Mesenchymal stem cell (in vitro differentiated cells and primary cell): ENCODE data around the gene LAMA4.
A peak's percentile ranks its signal among the peaks of the same experiment; 100 is the strongest.
"Not testable (repeated sequence)": the region's sequence is repeated elsewhere in the genome, so short reads cannot be mapped to it uniquely, and the experiment has no call there.

ENCODE experiments used
- DNase-seq: peaks from one replicate; pipeline ENCODE4 v3.0.0-alpha.2; 2013
- H2AFZ ChIP-seq: one replicate; pipeline ENCODE4 v1.6.1; 2013; ENCODE audit warnings: low read depth, mild to moderate bottlenecking, control low read depth, inconsistent platforms, low read length, moderate library complexity
- H2AK5ac ChIP-seq: 2 replicates; pipeline ENCODE4 v1.6.1; 2013; ENCODE audit warnings: low read length, moderate library complexity, mild to moderate bottlenecking, inconsistent platforms; ENCODE audit not compliant: severe bottlenecking
- H2BK120ac ChIP-seq: one replicate; pipeline ENCODE4 v1.6.1; 2013; ENCODE audit warnings: low read depth, mild to moderate bottlenecking, inconsistent platforms, low read length, moderate library complexity
- H2BK12ac ChIP-seq, 2 experiments: one replicate each; pipeline ENCODE4 v1.6.1; 2013; ENCODE audit warnings: inconsistent platforms in 2 of 2, low read length in 2 of 2, mild to moderate bottlenecking in 2 of 2, moderate library complexity in 2 of 2, control low read depth in 1 of 2
- H2BK15ac ChIP-seq: one replicate; pipeline ENCODE4 v1.6.1; 2013; ENCODE audit warnings: mild to moderate bottlenecking, low read depth, inconsistent platforms; ENCODE audit not compliant: poor library complexity, severe bottlenecking
- H2BK5ac ChIP-seq: 2 replicates; pipeline ENCODE4 v1.6.1; 2013; ENCODE audit warnings: low read depth, mild to moderate bottlenecking, low read length, control low read depth, inconsistent platforms; ENCODE audit not compliant: poor library complexity, severe bottlenecking
- H3K14ac ChIP-seq, 2 experiments: one replicate each; pipeline ENCODE4 v1.6.1; 2013; ENCODE audit warnings: inconsistent platforms in 2 of 2, low read length in 2 of 2, control low read depth in 1 of 2, mild to moderate bottlenecking in 1 of 2, moderate library complexity in 1 of 2
- H3K18ac ChIP-seq, 2 experiments: one replicate each; pipeline ENCODE4 v1.6.1; 2013; ENCODE audit warnings: inconsistent platforms in 2 of 2, low read length in 2 of 2, control low read depth in 1 of 2, low read depth in 1 of 2, mild to moderate bottlenecking in 1 of 2
- H3K23ac ChIP-seq, 2 experiments: one replicate each; pipeline ENCODE4 v1.6.1; 2013; ENCODE audit warnings: inconsistent platforms in 2 of 2, low read length in 2 of 2, mild to moderate bottlenecking in 2 of 2, moderate library complexity in 2 of 2, control low read depth in 1 of 2
- H3K27ac ChIP-seq: 2 replicates; pipeline ENCODE4 v1.5.1; 2013; ENCODE audit warnings: mild to moderate bottlenecking, moderate library complexity, low read length, control low read depth, inconsistent platforms; ENCODE audit not compliant: poor library complexity, severe bottlenecking
- H3K27me3 ChIP-seq, 2 experiments: 2 replicates each; pipeline versions ENCODE4 v1.6.1 to v1.7.0; 2013; ENCODE audit warnings: low read length in 2 of 2, mild to moderate bottlenecking in 2 of 2, moderate library complexity in 2 of 2, control low read depth in 1 of 2, inconsistent platforms in 1 of 2; ENCODE audit not compliant: control insufficient read depth in 1 of 2, insufficient read depth in 1 of 2
- H3K36me3 ChIP-seq, 2 experiments: 2 replicates each; pipeline versions ENCODE4 v1.6.1 to v1.7.0; 2013; ENCODE audit warnings: low read length in 2 of 2, control low read depth in 1 of 2, inconsistent platforms in 1 of 2, low read depth in 1 of 2, mild to moderate bottlenecking in 1 of 2; ENCODE audit not compliant: insufficient read depth in 2 of 2, control insufficient read depth in 1 of 2
- H3K4ac ChIP-seq, 2 experiments: one replicate each; pipeline ENCODE4 v1.6.1; 2013; ENCODE audit warnings: inconsistent platforms in 2 of 2, low read length in 2 of 2, mild to moderate bottlenecking in 2 of 2, moderate library complexity in 2 of 2, control low read depth in 1 of 2, low read depth in 1 of 2
- H3K4me1 ChIP-seq: 2 replicates; pipeline ENCODE4 v1.6.1; 2013; ENCODE audit warnings: low read depth, low read length, control low read depth; ENCODE audit not compliant: control insufficient read depth, insufficient read depth
- H3K4me2 ChIP-seq: 2 replicates; pipeline ENCODE4 v1.6.1; 2013; ENCODE audit warnings: low read length, mild to moderate bottlenecking, inconsistent platforms; ENCODE audit not compliant: poor library complexity, severe bottlenecking
- H3K4me3 ChIP-seq, 2 experiments: 2 replicates each; pipeline versions ENCODE4 v1.5.1 to v1.7.0; 2013; ENCODE audit warnings: low read length in 2 of 2, mild to moderate bottlenecking in 2 of 2, control low read depth in 1 of 2, low read depth in 1 of 2; ENCODE audit not compliant: insufficient read depth in 1 of 2
- H3K79me1 ChIP-seq: replicated peaks from 2 replicates; pipeline ENCODE4 v1.6.1; 2013; ENCODE audit warnings: mild to moderate bottlenecking, control low read depth, low read length, inconsistent platforms; ENCODE audit not compliant: poor library complexity, severe bottlenecking
- H3K9ac ChIP-seq: 2 replicates; pipeline ENCODE4 v1.7.0; 2013; ENCODE audit warnings: mild to moderate bottlenecking, low read length, moderate library complexity
- H3K9me3 ChIP-seq: 2 replicates; pipeline ENCODE4 v1.7.0; 2013; ENCODE audit warnings: mild to moderate bottlenecking, low read length; ENCODE audit not compliant: control insufficient read depth
- H4K8ac ChIP-seq: one replicate; pipeline ENCODE4 v1.6.1; 2013; ENCODE audit warnings: inconsistent platforms, mild to moderate bottlenecking, low read length, moderate library complexity
- H4K91ac ChIP-seq: one replicate; pipeline ENCODE4 v1.6.1; 2013; ENCODE audit warnings: mild to moderate bottlenecking, low read length, inconsistent platforms
- WGBS: methylation state at CpG from one replicate; pipeline ENCODE4 v1.1.7; 2013; ENCODE audit warnings: mixed read lengths; 5-methylcytosine and 5-hydroxymethylcytosine counted together

The LAMA4 gene

DNA sequence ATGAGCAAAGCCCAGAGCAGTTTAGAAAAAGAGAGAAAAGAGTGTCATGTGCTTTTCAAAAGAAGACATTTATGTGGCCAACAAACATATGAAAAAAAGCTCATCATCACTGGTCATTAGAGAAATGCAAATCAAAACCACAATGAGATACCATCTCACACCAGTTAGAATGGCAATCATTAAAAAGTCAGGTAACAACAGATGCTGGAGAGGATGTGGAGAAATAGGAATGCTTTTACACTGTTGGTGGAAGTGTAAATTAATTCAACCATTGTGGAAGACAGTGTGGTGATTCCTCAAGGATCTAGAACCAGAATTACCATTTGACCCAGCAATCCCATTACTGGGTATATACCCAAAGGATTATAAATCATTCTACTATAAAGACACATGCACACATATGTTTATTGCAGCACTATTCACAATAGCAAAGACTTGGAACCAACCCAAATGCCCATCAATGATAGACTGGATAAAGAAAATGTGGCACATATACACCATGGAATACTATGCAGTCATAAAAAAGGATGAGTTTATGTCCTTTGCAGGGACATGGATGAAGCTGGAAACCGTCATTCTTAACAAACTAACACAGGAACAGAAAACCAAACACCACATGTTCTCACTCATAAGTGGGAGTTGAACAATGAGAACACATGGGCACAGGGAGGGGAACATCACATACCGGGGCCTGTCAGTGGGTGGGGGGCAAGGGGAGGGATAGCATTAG lies 54.0 kb downstream of the LAMA4 start:
- not testable (repeated sequence) for H3K23ac ChIP-seq, H4K91ac ChIP-seq, H4K8ac ChIP-seq, H3K79me1 ChIP-seq, H3K14ac ChIP-seq, H3K4me2 ChIP-seq, H2AK5ac ChIP-seq, H3K18ac ChIP-seq, H2AFZ ChIP-seq, H3K9ac ChIP-seq, H3K4me1 ChIP-seq, H2BK15ac ChIP-seq, H2BK5ac ChIP-seq, H2BK12ac ChIP-seq, H3K27ac ChIP-seq, H3K27me3 ChIP-seq, H2BK120ac ChIP-seq, H3K4ac ChIP-seq, H3K4me3 ChIP-seq, DNase-seq, H3K9me3 ChIP-seq
- WGBS: 100% methylated on average over 1 of the region's 2 CpGs
- H3K36me3 ChIP-seq: peaks cover 0 to 82% of the 10 kb centered on the region in 2 experiments

DNA sequence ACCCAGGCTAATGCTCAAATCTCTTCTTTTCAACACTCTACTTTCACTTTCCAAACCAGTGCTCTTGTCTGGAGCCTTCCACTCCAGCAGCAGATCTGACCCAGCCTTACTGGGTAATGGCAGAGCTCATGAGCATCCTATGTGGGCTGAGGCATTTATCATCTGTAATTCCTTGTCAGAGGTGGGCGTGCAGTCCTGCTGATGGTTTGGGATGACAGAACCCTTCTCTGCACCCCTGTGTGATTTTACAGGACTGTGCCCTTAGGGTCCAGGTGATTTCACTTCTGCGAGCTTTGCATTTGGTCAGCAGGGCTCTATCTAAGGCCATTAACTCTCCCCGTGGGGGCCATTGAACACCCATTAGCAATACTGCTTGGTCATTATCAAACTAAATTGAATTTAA lies 55.4 kb downstream of the LAMA4 start:
- Histone ChIP-seq H4K91ac (no peak overlapping the region), H3K4me1 (peaks cover 4% of the 10 kb centered on the region), H3K4ac (no peak overlapping the region), H3K14ac (no peak overlapping the region), H2AK5ac (no peak overlapping the region), H2AFZ (no peak overlapping the region), H2BK12ac (no peak overlapping the region), H2BK15ac (no peak overlapping the region), H3K27me3 (no peaks in the 10 kb centered on the region), H3K36me3 (peaks cover 0 to 80% of the 10 kb centered on the region in 2 experiments), H3K79me1 (no peaks in the 10 kb centered on the region), H3K9ac (no peak overlapping the region), H2BK120ac (no peak overlapping the region), H3K27ac (no peak overlapping the region), H4K8ac (no peak overlapping the region), H3K4me2 (no peak overlapping the region), H2BK5ac (no peak overlapping the region), H3K23ac (no peak overlapping the region), H3K18ac (no peak overlapping the region), H3K9me3 (no peaks in the 10 kb centered on the region), H3K4me3 (no peak overlapping the region)
- 57% methylated on average over 3 of the region's 3 CpGs for WGBS
- DNase-seq: no peak

DNA sequence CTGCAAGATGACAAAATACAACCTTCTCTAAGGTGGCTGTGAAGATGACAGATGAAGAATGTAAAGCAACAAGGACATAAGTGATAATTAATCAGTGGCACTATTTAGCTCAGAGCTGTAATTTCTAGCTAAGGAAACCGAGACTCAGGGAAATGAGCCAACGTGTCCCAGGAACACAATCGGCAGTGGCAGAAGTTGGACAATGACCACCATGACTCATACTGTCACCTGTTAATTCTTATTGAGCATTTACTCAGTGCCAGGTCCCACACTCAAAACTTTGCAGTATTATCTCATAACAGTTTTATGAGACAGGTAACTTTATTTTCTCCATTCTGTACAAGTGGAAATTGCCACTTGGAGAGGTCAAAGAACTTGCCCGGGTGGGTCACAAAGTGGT lies 55.8 kb downstream of the LAMA4 start:
- Histone ChIP-seq H4K8ac (no peak overlapping the region), H3K9me3 (no peaks in the 10 kb centered on the region), H3K27me3 (no peaks in the 10 kb centered on the region), H3K9ac (no peak overlapping the region), H2BK12ac (no peak overlapping the region), H3K4me3 (no peak overlapping the region), H3K4me2 (no peak overlapping the region), H3K18ac (no peak overlapping the region), H2BK15ac (no peak overlapping the region), H3K79me1 (no peaks in the 10 kb centered on the region), H2AK5ac (no peak overlapping the region), H3K27ac (no peak overlapping the region), H3K23ac (no peak overlapping the region), H3K4me1 (peaks cover 4% of the 10 kb centered on the region), H2BK120ac (no peak overlapping the region), H2AFZ (no peak overlapping the region), H3K4ac (no peak overlapping the region), H3K14ac (no peak overlapping the region), H2BK5ac (no peak overlapping the region), H4K91ac (no peak overlapping the region), H3K36me3 (peaks cover 0 to 85% of the 10 kb centered on the region in 2 experiments)
- DNase-seq: no peak
- 83% methylated on average over 4 of the region's 4 CpGs for WGBS

DNA sequence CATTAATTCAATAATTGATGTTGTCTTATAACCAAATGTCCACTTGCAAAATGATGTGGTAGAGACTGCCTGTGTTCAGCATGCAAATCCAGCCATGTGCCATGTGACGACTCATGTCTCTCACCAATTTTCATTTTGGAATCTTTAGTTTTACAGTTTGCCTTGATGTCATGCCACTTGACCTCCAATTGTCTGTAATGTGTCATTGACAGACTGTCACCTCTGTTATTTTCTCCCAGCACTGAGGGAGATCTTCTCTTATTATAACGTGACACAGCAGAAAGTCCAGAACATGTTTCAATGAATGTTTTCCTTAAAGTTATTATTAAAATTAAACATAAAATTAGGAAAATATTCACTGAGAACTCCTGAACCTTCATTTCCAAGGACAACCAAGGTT lies 56.7 kb downstream of the LAMA4 start:
- no peak overlapping the region for H3K4ac ChIP-seq
- no peak overlapping the region for H4K8ac ChIP-seq
- H3K27ac ChIP-seq: no peak overlapping the region
- H3K36me3 ChIP-seq: peaks cover 0 to 89% of the 10 kb centered on the region in 2 experiments
- H2BK120ac ChIP-seq: peak overlapping the region; percentile 64
- H2AFZ ChIP-seq: no peak overlapping the region
- no peak overlapping the region for H2BK5ac ChIP-seq
- H3K27me3 ChIP-seq: no peaks in the 10 kb centered on the region
- no peak overlapping the region for H3K23ac ChIP-seq
- no peak for DNase-seq
- H2BK15ac ChIP-seq: no peak overlapping the region
- no peak overlapping the region for H4K91ac ChIP-seq
- no peaks in the 10 kb centered on the region for H3K9me3 ChIP-seq
- no peak overlapping the region for H3K4me3 ChIP-seq
- no peak overlapping the region for H3K4me2 ChIP-seq
- no peak overlapping the region for H3K18ac ChIP-seq
- 100% methylated on average over 1 of the region's 2 CpGs for WGBS
- no peak overlapping the region for H3K14ac ChIP-seq
- H2AK5ac ChIP-seq: no peak overlapping the region
- peaks cover under 1% of the 10 kb centered on the region for H3K4me1 ChIP-seq
- H3K79me1 ChIP-seq: no peaks in the 10 kb centered on the region
- H3K9ac ChIP-seq: no peak overlapping the region
- no peak overlapping the region for H2BK12ac ChIP-seq
